Smooth muscle cell (in vitro differentiated cells): ENCODE data around the gene ASMTL. TPM values are rescaled to one million over a fixed set of nuclear protein-coding genes. Genes with fewer than 3 reads are reported as not detected.
"Not testable (repeated sequence)": the region's sequence is repeated elsewhere in the genome, so short reads cannot be mapped to it uniquely, and the experiment has no call there.

ENCODE experiments used
- DNase-seq: peaks from one replicate; lab custom pipeline; 2025; ENCODE audit not compliant: unreplicated experiment; lab: John Stamatoyannopoulos, UW
- H2AFZ ChIP-seq: fragments of 200-600 bp; sonication (generic); 2 replicates; pipeline ENCODE4 v1.6.0; 2016; ENCODE audit warnings: antibody characterized with exemption, low read depth, mild to moderate bottlenecking
- H3F3A ChIP-seq: fragments of 200-600 bp; sonication (generic); 2 replicates; pipeline ENCODE4 v1.6.0; 2017; ENCODE audit warnings: antibody characterized with exemption, low read depth
- H3K27ac ChIP-seq: fragments of 200-600 bp; sonication (generic); 2 replicates; pipeline ENCODE4 v1.5.1; 2016; ENCODE audit warnings: low read depth, mild to moderate bottlenecking
- H3K27me3 ChIP-seq: fragments of 200-600 bp; sonication (generic); 2 replicates; pipeline ENCODE4 v1.6.1; 2016; ENCODE audit warnings: low read depth, mild to moderate bottlenecking
- H3K36me3 ChIP-seq: fragments of 200-600 bp; sonication (generic); 2 replicates; pipeline ENCODE4 v1.5.1; 2016; ENCODE audit warnings: low read depth
- H3K4me1 ChIP-seq: fragments of 200-600 bp; sonication (generic); 2 replicates; pipeline ENCODE4 v1.5.1; 2016; ENCODE audit warnings: low read depth
- H3K4me2 ChIP-seq: fragments of 200-600 bp; sonication (generic); 2 replicates; pipeline ENCODE4 v1.6.0; 2016; ENCODE audit warnings: mild to moderate bottlenecking
- H3K4me3 ChIP-seq: fragments of 200-600 bp; sonication (generic); 2 replicates; pipeline ENCODE4 v1.5.1; 2016; ENCODE audit warnings: mild to moderate bottlenecking
- H3K79me2 ChIP-seq: fragments of 200-600 bp; sonication (generic); 2 replicates; pipeline ENCODE4 v1.6.0; 2016; ENCODE audit warnings: low read depth, mild to moderate bottlenecking
- H3K9ac ChIP-seq: fragments of 200-600 bp; sonication (generic); 2 replicates; pipeline ENCODE4 v1.6.0; 2016; ENCODE audit warnings: low read depth
- H3K9me3 ChIP-seq: fragments of 200-600 bp; sonication (generic); replicated peaks from 2 replicates; pipeline ENCODE4 v1.5.1; 2016; ENCODE audit warnings: low read depth
- H4K20me1 ChIP-seq: fragments of 200-600 bp; sonication (generic); 2 replicates; pipeline ENCODE4 v1.6.0; 2016; ENCODE audit warnings: low read depth
- whole genome bisulfite sequencing: methylation state at CpG from one replicate; pipeline ENCODE4 v1.1.7; 2016; ENCODE audit warnings: low lambda C conversion rate; 5-methylcytosine and 5-hydroxymethylcytosine counted together
- polyA plus RNA-seq: library from polyadenylated mRNA; unstranded; fragments of >200 nt; fragmentation: Nextera tagmentation; extraction: Ambion mirVana; gene quantifications from 2 replicates; pipeline ENCODE4 v1.2.1, GENCODE V29; 2016
- total RNA-seq: library from RNA; depleted of rRNA; stranded (reverse); fragments of >200 nt; gene quantifications from 2 replicates; pipeline ENCODE4 v1.2.3, GENCODE V29; 2014
- TF ChIP-seq, protein P1 (sequence below): fragments of 200-600 bp; sonication (generic); IDR thresholded peaks from 2 replicates; pipeline ENCODE4 v1.5.1; 2017; ENCODE audit warnings: borderline replicate concordance, mild to moderate bottlenecking, antibody characterized with exemption; ENCODE audit not compliant: insufficient read depth, poor library complexity, severe bottlenecking

Gene ASMTL
- total and polyA plus RNA-seq, 2 experiments from 2014 or later, result 20.0 to 50.5 TPM

DNA sequence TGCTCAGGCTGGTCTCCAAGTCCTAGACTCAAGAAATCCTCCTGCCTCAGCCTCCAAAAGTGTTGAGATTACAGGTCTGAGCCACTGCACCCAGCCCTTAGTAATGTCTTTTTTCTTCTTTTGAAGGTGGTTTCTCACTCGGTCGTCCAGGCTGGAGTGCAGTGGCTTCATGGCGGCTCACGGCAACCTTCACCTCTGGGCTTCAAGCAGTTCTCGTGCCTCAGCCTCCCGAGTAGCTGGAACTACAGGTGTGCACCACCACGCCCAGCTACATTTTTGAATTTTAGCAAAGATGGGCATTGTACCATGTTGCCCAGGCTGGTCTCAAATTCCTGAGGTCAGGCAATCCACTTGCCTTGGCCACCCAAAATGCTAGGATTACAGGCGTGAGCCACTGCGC lies 32.3 kb upstream of the ASMTL start:
- H3K79me2 ChIP-seq, result no peaks in the 10 kb centered on the region
- no peak for DNase-seq
- no peak overlapping the region for H3K9ac ChIP-seq
- H4K20me1 ChIP-seq, result no peaks in the 10 kb centered on the region
- no peaks in the 10 kb centered on the region for H3K4me1 ChIP-seq
- H3K36me3 ChIP-seq, result no peaks in the 10 kb centered on the region
- H3K27me3 ChIP-seq, result no peaks in the 10 kb centered on the region
- TF ChIP-seq, protein P1, sequence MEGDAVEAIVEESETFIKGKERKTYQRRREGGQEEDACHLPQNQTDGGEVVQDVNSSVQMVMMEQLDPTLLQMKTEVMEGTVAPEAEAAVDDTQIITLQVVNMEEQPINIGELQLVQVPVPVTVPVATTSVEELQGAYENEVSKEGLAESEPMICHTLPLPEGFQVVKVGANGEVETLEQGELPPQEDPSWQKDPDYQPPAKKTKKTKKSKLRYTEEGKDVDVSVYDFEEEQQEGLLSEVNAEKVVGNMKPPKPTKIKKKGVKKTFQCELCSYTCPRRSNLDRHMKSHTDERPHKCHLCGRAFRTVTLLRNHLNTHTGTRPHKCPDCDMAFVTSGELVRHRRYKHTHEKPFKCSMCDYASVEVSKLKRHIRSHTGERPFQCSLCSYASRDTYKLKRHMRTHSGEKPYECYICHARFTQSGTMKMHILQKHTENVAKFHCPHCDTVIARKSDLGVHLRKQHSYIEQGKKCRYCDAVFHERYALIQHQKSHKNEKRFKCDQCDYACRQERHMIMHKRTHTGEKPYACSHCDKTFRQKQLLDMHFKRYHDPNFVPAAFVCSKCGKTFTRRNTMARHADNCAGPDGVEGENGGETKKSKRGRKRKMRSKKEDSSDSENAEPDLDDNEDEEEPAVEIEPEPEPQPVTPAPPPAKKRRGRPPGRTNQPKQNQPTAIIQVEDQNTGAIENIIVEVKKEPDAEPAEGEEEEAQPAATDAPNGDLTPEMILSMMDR, result no peak
- WGBS, result over 99% methylated on average over 9 of the region's 9 CpGs
- H3K27ac ChIP-seq, result no peak overlapping the region
- H3F3A ChIP-seq, result no peaks in the 10 kb centered on the region
- H2AFZ ChIP-seq, result no peak overlapping the region
- no peak overlapping the region for H3K4me2 ChIP-seq
- H3K4me3 ChIP-seq, result no peak overlapping the region
- H3K9me3 ChIP-seq, result no peaks in the 10 kb centered on the region

DNA sequence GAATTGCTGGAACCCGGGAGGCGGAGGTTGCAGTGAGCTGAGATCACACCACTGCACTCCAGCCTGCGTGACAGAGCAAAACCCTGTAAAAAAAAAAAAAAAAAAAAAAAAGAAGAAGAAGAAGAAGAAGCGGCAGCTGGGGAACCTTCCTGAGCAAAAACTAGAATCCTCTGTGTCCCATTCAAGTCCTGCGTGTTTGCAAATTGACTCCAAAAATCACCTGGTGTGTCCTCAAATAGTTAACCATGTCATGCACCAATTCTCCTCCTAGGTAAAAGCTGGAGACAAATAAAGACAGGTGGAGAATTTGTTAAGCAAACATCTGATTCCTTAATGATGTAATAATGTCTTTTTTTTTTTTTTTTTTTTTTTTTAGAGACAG lies 31.9 kb upstream of the ASMTL start:
- Histone ChIP-seq H3K79me2 (no peaks in the 10 kb centered on the region), H3K9ac (no peak overlapping the region), H3K4me1 (no peaks in the 10 kb centered on the region), H3K9me3 (no peaks in the 10 kb centered on the region), H4K20me1 (no peaks in the 10 kb centered on the region), H3F3A (no peaks in the 10 kb centered on the region), H3K27ac (no peak overlapping the region), H2AFZ (no peak overlapping the region), H3K4me2 (no peak overlapping the region), H3K36me3 (no peaks in the 10 kb centered on the region), H3K27me3 (no peaks in the 10 kb centered on the region), H3K4me3 (no peak overlapping the region)
- no peak for DNase-seq
- WGBS, result 89% methylated on average over 5 of the region's 5 CpGs
- TF ChIP-seq, protein P1, result no peak

DNA sequence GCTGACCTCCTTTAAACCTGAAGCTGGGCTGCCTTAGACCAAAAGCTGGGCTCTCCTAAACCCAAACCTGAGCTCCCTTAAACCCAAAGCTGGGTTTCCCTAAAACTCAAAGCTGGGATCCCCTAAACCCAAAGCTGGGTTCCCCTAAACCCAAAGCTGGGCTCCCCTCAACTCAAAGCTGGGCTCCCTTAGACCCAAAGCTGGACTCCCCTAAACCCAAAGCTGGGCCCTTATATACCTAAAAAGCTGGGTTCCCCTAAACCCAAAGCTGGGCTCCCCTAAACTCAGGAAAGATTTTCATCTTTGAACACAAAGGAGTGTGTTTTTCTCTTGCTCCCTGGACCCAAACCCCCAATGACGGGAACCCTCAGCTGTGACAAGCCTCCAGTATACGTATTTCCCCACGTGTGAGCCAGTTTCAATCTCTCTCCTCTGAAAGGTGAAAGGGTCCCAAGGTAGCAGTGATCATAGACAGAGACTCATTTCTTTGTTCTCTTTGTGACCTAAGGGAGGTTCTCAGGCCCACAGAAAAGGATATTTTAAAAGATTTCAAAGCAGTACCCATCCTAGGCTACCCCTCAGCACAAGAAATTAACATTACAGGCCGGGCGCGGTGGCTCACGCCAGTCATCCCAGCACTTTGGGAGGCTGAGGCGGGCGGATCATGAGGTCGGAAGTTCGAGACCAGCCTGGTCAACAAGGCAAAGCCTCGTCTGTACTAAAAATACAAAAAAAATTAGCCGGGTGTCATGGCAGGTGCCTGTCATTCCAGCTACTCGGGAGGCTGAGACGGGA lies 31.3 kb upstream of the ASMTL start:
- Histone ChIP-seq H3K9ac (no peak overlapping the region), H3K4me1 (no peaks in the 10 kb centered on the region), H3K4me2 (no peak overlapping the region), H3K27ac (no peak overlapping the region), H4K20me1 (no peaks in the 10 kb centered on the region), H3K4me3 (no peak overlapping the region), H3F3A (no peaks in the 10 kb centered on the region), H3K36me3 (no peaks in the 10 kb centered on the region), H3K9me3 (no peaks in the 10 kb centered on the region), H3K79me2 (no peaks in the 10 kb centered on the region), H2AFZ (no peak overlapping the region), H3K27me3 (no peaks in the 10 kb centered on the region)
- TF ChIP-seq, protein P1, result no peak
- DNase-seq, result no peak
- WGBS, result 86% methylated on average over 15 of the region's 15 CpGs

DNA sequence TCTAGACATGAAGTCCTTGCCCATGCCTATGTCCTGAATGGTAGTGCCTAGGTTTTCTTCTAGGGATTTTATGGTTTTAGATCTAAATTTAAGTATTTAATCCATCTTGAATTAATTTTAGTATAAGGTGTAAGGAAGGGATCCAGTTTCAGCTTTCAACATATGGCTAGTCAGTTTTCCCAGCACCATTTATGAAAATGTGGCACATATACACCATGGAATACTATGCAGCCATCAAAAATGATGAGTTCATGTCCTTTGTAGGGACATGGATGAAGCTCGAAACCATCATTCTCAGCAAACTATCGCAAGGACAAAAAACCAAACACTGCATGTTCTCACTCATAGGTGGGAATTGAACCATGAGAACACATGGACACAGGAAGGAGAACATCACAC lies 29.8 kb upstream of the ASMTL start:
- not testable (repeated sequence) for H3K27ac ChIP-seq, DNase-seq, H4K20me1 ChIP-seq, H3K4me1 ChIP-seq, H3K79me2 ChIP-seq, H3F3A ChIP-seq, H3K4me2 ChIP-seq, H3K4me3 ChIP-seq, H3K9ac ChIP-seq, H3K9me3 ChIP-seq, H3K36me3 ChIP-seq, H3K27me3 ChIP-seq
- peak overlapping the region; percentile 21 for H2AFZ ChIP-seq
- no CpG with 5 or more reads among the region's 2 CpGs for WGBS
